ENCODE data around the gene LSM2.

Gene LSM2

GRCh38 chr6:31775633-31776484 is 30.9 kb downstream of the LSM2 start:
- no peak for FAIRE-seq

GRCh38 chr6:31775184-31775583 is 31.6 kb downstream of the LSM2 start:
- FAIRE-seq: no peak

GRCh38 chr6:31771992-31772358 is 34.8 kb downstream of the LSM2 start:
- FAIRE-seq: no peak

- no peak for FAIRE-seq
Measured at GRCh38 chr6:31770860-31771259, 35.9 kb downstream of the LSM2 start.

- FAIRE-seq: no peak
Measured at GRCh38 chr6:31769684-31770371, 36.9 kb downstream of the LSM2 start.

GRCh38 chr6:31768363-31769257 is 38.2 kb downstream of the LSM2 start:
- FAIRE-seq: no peak

- no peak for FAIRE-seq
Measured at GRCh38 chr6:31767096-31767645, 39.6 kb downstream of the LSM2 start.

GRCh38 chr6:31765910-31766794 is 40.6 kb downstream of the LSM2 start:
- no peak for FAIRE-seq

GRCh38 chr6:31765559-31765909 is 41.2 kb downstream of the LSM2 start:
- no peak for FAIRE-seq

- no peak for FAIRE-seq
Measured at GRCh38 chr6:31764198-31764597, 42.6 kb downstream of the LSM2 start.

GRCh38 chr6:31763619-31763940 is 43.2 kb downstream of the LSM2 start:
- no peak for FAIRE-seq

GRCh38 chr6:31762878-31763618 is 43.7 kb downstream of the LSM2 start:
- FAIRE-seq: no peak

GRCh38 chr6:31762356-31762755 is 44.4 kb downstream of the LSM2 start, which contains the start of gene SAPCD1:
Gene SAPCD1, plus strand, starts transcription at chr6:31762656. Its CDS starts 399 bp downstream, at chr6:31763055.
- no peak for FAIRE-seq

GRCh38 chr6:31761343-31761742 is 45.4 kb downstream of the LSM2 start:
- FAIRE-seq: no peak

GRCh38 chr6:31760790-31761189 is 46.0 kb downstream of the LSM2 start:
- no peak for FAIRE-seq

GRCh38 chr6:31758281-31758680 is 48.5 kb downstream of the LSM2 start:
- no peak for FAIRE-seq

- no peak for FAIRE-seq
Measured at GRCh38 chr6:31752739-31753319, 53.9 kb downstream of the LSM2 start.

- FAIRE-seq: no peak
Measured at GRCh38 chr6:31750411-31751022, 56.2 kb downstream of the LSM2 start.

- no peak for FAIRE-seq
Measured at GRCh38 chr6:31749301-31750036, 57.3 kb downstream of the LSM2 start.

All from TTC549 (cell line).